SK-N-MC (cell line): ENCODE data around the gene KLF13.

Experiments used
- DNase-seq: peaks from one replicate; pipeline ENCODE4 v3.0.0-alpha.2; 2011; ENCODE audit warnings: low read depth, low spot score
- H3K27ac ChIP-seq: fragments of 200-600 bp; sonication (generic); 2 replicates; pipeline ENCODE4 v1.5.1; 2016; ENCODE audit warnings: mixed run types
- H3K36me3 ChIP-seq: fragments of 200-600 bp; sonication (generic); 2 replicates; pipeline ENCODE4 v1.6.1; 2017; ENCODE audit warnings: antibody characterized with exemption, low read length, mixed read lengths; ENCODE audit not compliant: insufficient read depth
- H3K4me3 ChIP-seq: fragments of 200-600 bp; sonication (generic); 2 replicates; pipeline ENCODE4 v1.5.1; 2016
- H3K9ac ChIP-seq: fragments of 200-600 bp; sonication (generic); 2 replicates; pipeline ENCODE4 v1.8.0; 2017; ENCODE audit warnings: mixed run types, mixed read lengths; ENCODE audit not compliant: insufficient read length
- H3K9me3 ChIP-seq: fragments of 200-600 bp; sonication (generic); 2 replicates; pipeline ENCODE4 v1.6.1; 2017; ENCODE audit warnings: low read depth, mild to moderate bottlenecking, antibody characterized with exemption, low read length, moderate library complexity, mixed read lengths
- EZH2 ChIP-seq: fragments of 200-600 bp; sonication (generic); IDR thresholded peaks from one replicate; pipeline ENCODE4 v1.6.1; 2017; ENCODE audit warnings: antibody characterized with exemption
- FOXP2 ChIP-seq: optimal IDR thresholded peaks from 2 replicates; pipeline ENCODE3; 2011; ENCODE audit warnings: mild to moderate bottlenecking, moderate library complexity; ENCODE audit not compliant: insufficient read depth; ENCODE audit errors: extremely low read length, control extremely low read depth
- POLR2AphosphoS5 ChIP-seq: IDR thresholded peaks from 2 replicates; pipeline ENCODE4 v1.6.1; 2012; ENCODE audit warnings: mild to moderate bottlenecking, low read depth, low read length, borderline replicate concordance

The KLF13 gene

DNA sequence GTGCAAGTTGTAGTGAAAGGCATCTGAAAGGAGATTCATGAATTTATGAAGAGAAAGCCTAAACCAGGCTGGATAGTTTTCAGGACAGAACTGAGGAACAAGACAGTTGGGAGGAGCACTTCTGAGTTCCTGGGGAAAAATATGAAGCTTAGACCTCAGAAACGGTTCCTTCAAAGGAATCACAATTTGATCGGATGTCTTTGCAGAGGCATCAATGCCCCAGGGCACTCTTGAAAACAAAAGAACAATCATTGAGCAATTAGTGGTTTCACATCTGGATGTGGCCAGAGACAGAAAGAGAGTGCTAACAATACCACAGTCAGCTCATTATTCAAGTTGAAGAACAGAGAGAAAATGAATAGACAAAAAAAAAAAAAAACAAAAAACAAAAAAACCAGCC, 86.2 kb downstream of the KLF13 start:
- Histone ChIP-seq H3K36me3 (no peaks in the 10 kb centered on the region), H3K27ac (no peak overlapping the region), H3K9ac (no peak overlapping the region), H3K4me3 (no peak overlapping the region), H3K9me3 (no peaks in the 10 kb centered on the region)
- no peak for DNase-seq
- TF ChIP-seq EZH2: no peak
- TF ChIP-seq POLR2AphosphoS5: no peak
- TF ChIP-seq FOXP2: no peak

- H3K36me3 ChIP-seq: no peaks in the 10 kb centered on the region
- no peak overlapping the region for H3K27ac ChIP-seq
- H3K9me3 ChIP-seq: no peaks in the 10 kb centered on the region
- no peak overlapping the region for H3K4me3 ChIP-seq
- no peak for TF ChIP-seq EZH2
- TF ChIP-seq POLR2AphosphoS5: no peak
- TF ChIP-seq FOXP2: no peak
- no peak for DNase-seq
- no peak overlapping the region for H3K9ac ChIP-seq
Measured at GRCh38 chr15:31415201-31415600, 88.6 kb downstream of the KLF13 start.

GRCh38 chr15:31419820-31420219, 93.2 kb downstream of the KLF13 start:
- H3K27ac ChIP-seq: no peak overlapping the region
- no peak for DNase-seq
- no peaks in the 10 kb centered on the region for H3K36me3 ChIP-seq
- H3K9me3 ChIP-seq: no peaks in the 10 kb centered on the region
- TF ChIP-seq FOXP2 (no peak), POLR2AphosphoS5 (no peak), EZH2 (no peak)
- no peak overlapping the region for H3K9ac ChIP-seq
- H3K4me3 ChIP-seq: no peak overlapping the region

GRCh38 chr15:31427411-31427810, 100.8 kb downstream of the KLF13 start:
- Histone ChIP-seq H3K9me3 (no peaks in the 10 kb centered on the region), H3K27ac (no peak overlapping the region), H3K4me3 (no peak overlapping the region), H3K36me3 (no peaks in the 10 kb centered on the region), H3K9ac (no peak overlapping the region)
- TF ChIP-seq FOXP2 (no peak), EZH2 (no peak), POLR2AphosphoS5 (no peak)
- no peak for DNase-seq
